ENCODE data around the gene ADGRE2. TPM values are rescaled to one million over a fixed set of nuclear protein-coding genes. Genes with fewer than 3 reads are reported as not detected.

Gene ADGRE2
- total RNA-seq, 4 donors from 2014 or later, result 1.0 to 4.4 (median 1.4) TPM

- TF ChIP-seq POLR2AphosphoS5 (IDR thresholded peaks at IDR 0.05) (no peak), EP300 (IDR thresholded peaks at IDR 0.05) (no peak), POLR2A (IDR thresholded peaks at IDR 0.05) (no peak)
- TF ChIP-seq, protein P1, sequence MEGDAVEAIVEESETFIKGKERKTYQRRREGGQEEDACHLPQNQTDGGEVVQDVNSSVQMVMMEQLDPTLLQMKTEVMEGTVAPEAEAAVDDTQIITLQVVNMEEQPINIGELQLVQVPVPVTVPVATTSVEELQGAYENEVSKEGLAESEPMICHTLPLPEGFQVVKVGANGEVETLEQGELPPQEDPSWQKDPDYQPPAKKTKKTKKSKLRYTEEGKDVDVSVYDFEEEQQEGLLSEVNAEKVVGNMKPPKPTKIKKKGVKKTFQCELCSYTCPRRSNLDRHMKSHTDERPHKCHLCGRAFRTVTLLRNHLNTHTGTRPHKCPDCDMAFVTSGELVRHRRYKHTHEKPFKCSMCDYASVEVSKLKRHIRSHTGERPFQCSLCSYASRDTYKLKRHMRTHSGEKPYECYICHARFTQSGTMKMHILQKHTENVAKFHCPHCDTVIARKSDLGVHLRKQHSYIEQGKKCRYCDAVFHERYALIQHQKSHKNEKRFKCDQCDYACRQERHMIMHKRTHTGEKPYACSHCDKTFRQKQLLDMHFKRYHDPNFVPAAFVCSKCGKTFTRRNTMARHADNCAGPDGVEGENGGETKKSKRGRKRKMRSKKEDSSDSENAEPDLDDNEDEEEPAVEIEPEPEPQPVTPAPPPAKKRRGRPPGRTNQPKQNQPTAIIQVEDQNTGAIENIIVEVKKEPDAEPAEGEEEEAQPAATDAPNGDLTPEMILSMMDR (IDR thresholded peaks at IDR 0.05), result no peak
- H3K27ac ChIP-seq, result no peak overlapping the region
- 89 to 96% methylated on average over 4 to 5 of the region's 7 CpGs for WGBS, 2 donors (ENCODE audit: low coverage in 1 of 2)
- ATAC-seq, result no peak
- H3K27me3 ChIP-seq, result peaks cover 72% of the 10 kb centered on the region
- H3K4me1 ChIP-seq, result peaks cover 0 to 7% (median 0%) of the 10 kb centered on the region in 3 donors
- no peak overlapping the region for H3K4me3 ChIP-seq
- H3K36me3 ChIP-seq, result no peaks in the 10 kb centered on the region
- no peaks in the 10 kb centered on the region for H3K9me3 ChIP-seq
Measured at GRCh38 chr19:14772995-14773394, 5.4 kb downstream of the ADGRE2 start.

DNA sequence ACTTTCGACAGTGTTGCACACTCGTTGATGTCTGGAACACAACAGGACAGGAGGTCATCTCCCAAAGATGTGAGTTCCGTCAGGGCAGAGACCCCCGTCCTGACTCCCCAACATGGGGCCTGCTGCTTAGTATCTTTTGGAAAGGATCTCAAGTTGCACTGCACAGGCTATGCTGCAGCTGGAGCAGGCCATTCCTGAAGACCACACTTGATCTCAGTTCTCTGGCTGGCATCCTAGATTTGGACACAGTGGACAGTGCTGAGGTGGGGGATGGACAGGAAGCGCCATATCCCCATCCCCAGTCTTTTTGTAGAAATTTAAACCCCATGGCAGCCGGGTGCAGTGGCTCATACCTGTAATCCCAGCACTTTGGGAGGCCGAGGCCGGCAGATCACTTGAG is 5.9 kb downstream of the ADGRE2 start:
- H3K27ac ChIP-seq, result no peak overlapping the region

GRCh38 chr19:14770944-14771839 is 7.2 kb downstream of the ADGRE2 start:
- WGBS, 2 donors (ENCODE audit: low coverage in 1 of 2), result 78 to 85% methylated on average over 6 to 8 of the region's 11 CpGs

More for the DNA sequence above, 5.9 kb downstream of the ADGRE2 start:
- H3K27me3 ChIP-seq, result peaks cover 72% of the 10 kb centered on the region
- WGBS, 2 donors (ENCODE audit: low coverage in 1 of 2), result 80% methylated on average over 3 of the region's 8 CpGs; no CpG with 5 or more reads in 1 of the 2 donors
- TF ChIP-seq, protein P1 (IDR thresholded peaks at IDR 0.05), result no peak
- H3K4me1 ChIP-seq, result peaks cover 0 to 7% (median 0%) of the 10 kb centered on the region in 3 donors
- H3K9me3 ChIP-seq, result no peaks in the 10 kb centered on the region
- no peak for ATAC-seq
- no peak overlapping the region for H3K4me3 ChIP-seq
- no peaks in the 10 kb centered on the region for H3K36me3 ChIP-seq

GRCh38 chr19:14770136-14770535 is 8.2 kb downstream of the ADGRE2 start:
- no peak overlapping the region for H3K4me3 ChIP-seq
- no peak for TF ChIP-seq POLR2AphosphoS5 (IDR thresholded peaks at IDR 0.05)
- no peak for TF ChIP-seq POLR2A (IDR thresholded peaks at IDR 0.05)
- TF ChIP-seq EP300 (IDR thresholded peaks at IDR 0.05), result no peak
- TF ChIP-seq, protein P1 (IDR thresholded peaks at IDR 0.05), result no peak
- H3K27me3 ChIP-seq, result peaks cover 58% of the 10 kb centered on the region
- WGBS, 2 donors (ENCODE audit: low coverage in 1 of 2), result 71 to 89% methylated on average over 1 to 3 of the region's 5 CpGs
- H3K4me1 ChIP-seq, result no peaks in the 10 kb centered on the region
- H3K27ac ChIP-seq, result no peak overlapping the region
- H3K36me3 ChIP-seq, result no peaks in the 10 kb centered on the region
- no peaks in the 10 kb centered on the region for H3K9me3 ChIP-seq
- ATAC-seq, result no peak

More at GRCh38 chr19:14770944-14771839, 7.2 kb downstream of the ADGRE2 start:
- TF ChIP-seq POLR2AphosphoS5 (IDR thresholded peaks at IDR 0.05), result no peak
- no peak for TF ChIP-seq EP300 (IDR thresholded peaks at IDR 0.05)
- TF ChIP-seq, protein P1 (IDR thresholded peaks at IDR 0.05), result no peak
- TF ChIP-seq POLR2A (IDR thresholded peaks at IDR 0.05), result no peak
- H3K27me3 ChIP-seq, result peaks cover 68% of the 10 kb centered on the region
- peaks cover 0 to 2% (median 0%) of the 10 kb centered on the region in 3 donors for H3K4me1 ChIP-seq
- no peaks in the 10 kb centered on the region for H3K9me3 ChIP-seq
- H3K27ac ChIP-seq, result no peak overlapping the region
- no peaks in the 10 kb centered on the region for H3K36me3 ChIP-seq
- no peak overlapping the region for H3K4me3 ChIP-seq
- no peak for ATAC-seq

DNA sequence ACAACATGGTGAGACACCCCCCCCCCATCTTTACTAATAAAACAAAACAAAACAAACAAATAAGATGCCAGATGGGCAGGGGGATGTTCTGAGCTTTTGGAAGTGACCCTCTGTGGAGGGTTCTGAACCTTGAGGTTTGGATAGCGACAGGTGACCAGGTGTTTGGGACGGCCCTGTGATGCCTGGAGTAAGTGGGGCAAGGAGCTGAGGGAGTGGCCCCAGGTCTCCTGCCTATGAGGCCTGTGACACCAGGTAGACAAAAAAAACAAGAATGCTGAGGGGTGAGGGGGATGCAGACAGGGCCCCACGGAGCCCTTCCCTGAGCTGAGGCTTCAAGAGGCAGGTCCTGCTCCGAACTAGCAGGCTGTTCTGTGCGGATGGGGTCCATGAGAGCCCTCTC is 9.2 kb downstream of the ADGRE2 start:
- 88 to 89% methylated on average over 5 of the region's 5 CpGs for WGBS, 2 donors (ENCODE audit: low coverage in 1 of 2)
- H3K9me3 ChIP-seq, result no peaks in the 10 kb centered on the region
- no peaks in the 10 kb centered on the region for H3K36me3 ChIP-seq
- TF ChIP-seq EP300 (IDR thresholded peaks at IDR 0.05) (no peak), POLR2A (IDR thresholded peaks at IDR 0.05) (no peak), POLR2AphosphoS5 (IDR thresholded peaks at IDR 0.05) (no peak)
- TF ChIP-seq, protein P1 (IDR thresholded peaks at IDR 0.05), result no peak
- no peaks in the 10 kb centered on the region for H3K4me1 ChIP-seq
- H3K4me3 ChIP-seq, result no peak overlapping the region
- H3K27ac ChIP-seq, result no peak overlapping the region
- H3K27me3 ChIP-seq, result peaks cover 58% of the 10 kb centered on the region
- ATAC-seq, result no peak
